Naive thymus-derived CD4-positive, alpha-beta T cell (primary cell): Measurements from ENCODE around the gene NEK11. TPM values are rescaled to one million over a fixed set of nuclear protein-coding genes. Genes with fewer than 3 reads are reported as not detected.
A peak's percentile ranks its signal among the peaks of the same experiment; 100 is the strongest.

Experiments
- ATAC-seq: fragments of 150-1000 bp; cut with Tn5 transposase; 2 replicates; pipeline ENCODE4 v1.10.0; 2021; ENCODE audit warnings: mild to moderate bottlenecking, moderate library complexity
- CTCF ChIA-PET: fragments of 350-600 bp; sonication (Branson Sonifier 250); formaldehyde crosslinking; loops from one replicate; lab custom pipeline; 2021; ENCODE audit warnings: antibody characterized with exemption; lab: Charles Lee
- POLR2A ChIA-PET: fragments of 350-600 bp; sonication (Branson Sonifier 250); formaldehyde crosslinking; loops from one replicate; lab custom pipeline; 2021; ENCODE audit warnings: antibody characterized with exemption, inconsistent platforms; lab: Charles Lee
- DNase-seq, 9 donors: peaks; one replicate each; pipeline versions ENCODE4 v3.0.0 to v3.0.0-alpha.2; 2020 to 2022; ENCODE audit warnings: mixed read lengths in 1 of 9
- H3K27ac ChIP-seq: one replicate; pipeline ENCODE4 v1.7.0; 2013; ENCODE audit warnings: mild to moderate bottlenecking, low read depth, low read length, moderate library complexity
- H3K27me3 ChIP-seq, 2 donors: one replicate each; pipeline ENCODE4 v1.7.0; 2013; ENCODE audit warnings: low read length in 2 of 2, mild to moderate bottlenecking in 2 of 2, moderate library complexity in 2 of 2; ENCODE audit not compliant: control insufficient read depth in 2 of 2, insufficient read depth in 2 of 2
- H3K36me3 ChIP-seq, 3 experiments: 1 replicate in 2 of 3; 2 replicates in 1 of 3; pipeline ENCODE4 v1.7.0; 2013; ENCODE audit warnings: low read length in 3 of 3, mild to moderate bottlenecking in 3 of 3, moderate library complexity in 1 of 3; ENCODE audit not compliant: insufficient read depth in 3 of 3, control insufficient read depth in 2 of 3
- H3K4me1 ChIP-seq, 2 donors: one replicate each; pipeline ENCODE4 v1.7.0; 2013; ENCODE audit warnings: low read length in 2 of 2, mild to moderate bottlenecking in 2 of 2, moderate library complexity in 1 of 2; ENCODE audit not compliant: control insufficient read depth in 2 of 2, insufficient read depth in 2 of 2
- H3K4me3 ChIP-seq: 2 replicates; pipeline ENCODE4 v1.7.0; 2013; ENCODE audit warnings: mild to moderate bottlenecking, low read length
- H3K9me3 ChIP-seq, 3 experiments: 1 replicate in 2 of 3; 2 replicates in 1 of 3; pipeline ENCODE4 v1.7.0; 2013; ENCODE audit warnings: low read length in 3 of 3; ENCODE audit not compliant: control insufficient read depth in 2 of 3
- H3K27ac Mint-ChIP-seq, 9 donors: one replicate each; pipeline ENCODE4 v1.8.0; 2020 to 2022; ENCODE audit warnings: mixed read lengths in 9 of 9, mild to moderate bottlenecking in 8 of 9, moderate library complexity in 5 of 9, inconsistent platforms in 2 of 9
- H3K27me3 Mint-ChIP-seq, 5 donors: one replicate each; pipeline ENCODE4 v1.8.0; 2021 to 2022; ENCODE audit warnings: mixed read lengths in 5 of 5, mild to moderate bottlenecking in 1 of 5
- H3K36me3 Mint-ChIP-seq, 5 donors: one replicate each; pipeline ENCODE4 v1.8.0; 2020 to 2022; ENCODE audit warnings: mixed read lengths in 5 of 5, mild to moderate bottlenecking in 3 of 5, inconsistent platforms in 1 of 5
- H3K4me1 Mint-ChIP-seq, 7 donors: one replicate each; pipeline ENCODE4 v1.8.0; 2020 to 2022; ENCODE audit warnings: mixed read lengths in 7 of 7, mild to moderate bottlenecking in 3 of 7, inconsistent platforms in 1 of 7
- H3K4me3 Mint-ChIP-seq, 10 donors: one replicate each; pipeline ENCODE4 v1.8.0; 2020 to 2022; ENCODE audit warnings: mild to moderate bottlenecking in 10 of 10, mixed read lengths in 10 of 10, moderate library complexity in 6 of 10, inconsistent platforms in 2 of 10
- H3K9me3 Mint-ChIP-seq, 11 donors: one replicate each; pipeline ENCODE4 v1.8.0; 2020 to 2022; ENCODE audit warnings: mixed read lengths in 11 of 11, mild to moderate bottlenecking in 4 of 11, inconsistent platforms in 1 of 11, moderate library complexity in 1 of 11
- intact Hi-C, 2 donors: fragments of 100-400 bp; cut with micrococcal nuclease; formaldehyde crosslinking; loops; one replicate each; pipeline ENCODE4 v1.15.1; 2023
- polyA plus RNA-seq, 2 donors: library from polyadenylated mRNA; unstranded; fragments of 300-500 nt; fragmentation: Illumina TruSeq; gene quantifications; one replicate each; pipeline ENCODE4 v1.2.3, GENCODE V29; 2021
- total RNA-seq, 6 experiments: library from RNA in 5 of 6; stranded (reverse) in 5 of 6; gene quantifications; 1 replicate in 5 of 6; 2 replicates in 1 of 6; pipeline ENCODE4 v1.2.3 and lab custom pipeline; 2021 to 2026

Gene NEK11
- total and polyA plus RNA-seq, 7 experiments from 2014 or later: 1.5 to 9.0 (median 4.4) TPM

DNA sequence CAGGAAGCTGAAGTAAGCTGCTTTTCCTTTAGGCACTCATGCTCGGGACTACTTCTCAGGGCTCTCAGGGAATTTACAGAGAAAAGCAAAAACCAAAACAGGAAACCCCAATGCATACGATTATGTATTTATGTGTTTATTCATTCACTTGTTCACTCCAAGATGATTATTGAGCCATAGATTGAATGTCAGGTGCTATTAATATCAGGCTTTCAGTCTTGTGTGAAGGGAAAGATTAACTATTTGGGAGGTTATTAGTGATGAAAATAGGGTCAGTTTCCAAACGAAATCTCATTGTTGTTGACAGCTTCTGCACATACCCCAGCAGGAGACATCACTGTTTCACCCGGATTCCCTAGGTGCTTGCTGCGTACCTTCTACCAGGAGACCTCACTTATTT, 135.8 kb downstream of the NEK11 start:
- Histone ChIP-seq H3K27me3 (peaks cover 0 to 3% of the 10 kb centered on the region in 2 donors), H3K27ac (no peak overlapping the region), H3K36me3 (no peaks in the 10 kb centered on the region), H3K4me1 (no peaks in the 10 kb centered on the region), H3K9me3 (no peaks in the 10 kb centered on the region), H3K4me3 (no peak overlapping the region)
- ChIA-PET POLR2A (no interaction called here), CTCF (no interaction called here)
- Mint-ChIP-seq H3K27me3 (peaks cover 0 to 10% (median 0%) of the 10 kb centered on the region in 5 donors), H3K36me3 (no peaks in the 10 kb centered on the region), H3K9me3 (no peaks in the 10 kb centered on the region), H3K27ac (no peak overlapping the region), H3K4me1 (peaks cover 0 to 2% (median 0%) of the 10 kb centered on the region in 7 donors), H3K4me3 (no peak overlapping the region)
- intact Hi-C loops: no loop called here
- no peak for ATAC-seq
- DNase-seq: no peak

DNA sequence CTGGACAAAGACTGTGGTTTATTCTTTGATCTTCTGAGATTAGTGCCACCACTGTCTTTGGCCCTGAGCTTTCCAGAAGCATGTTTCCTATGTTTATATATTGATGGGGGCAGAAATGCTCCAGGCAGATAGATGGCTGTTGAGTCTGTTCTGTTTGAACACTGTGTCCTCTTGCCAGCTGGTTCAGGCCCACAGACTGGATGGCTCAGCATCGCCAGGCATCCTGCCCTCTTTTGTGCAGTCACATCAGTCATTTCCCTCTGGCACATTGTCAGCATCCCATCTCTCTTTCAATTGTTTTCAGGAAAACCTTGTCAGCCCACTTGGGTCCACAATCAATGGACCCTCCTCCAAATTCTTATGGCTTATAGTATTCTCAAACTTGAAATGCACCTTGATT, 141.2 kb downstream of the NEK11 start:
- Mint-ChIP-seq H3K4me1 (no peaks in the 10 kb centered on the region), H3K9me3 (no peaks in the 10 kb centered on the region), H3K4me3 (no peak overlapping the region), H3K27ac (no peak overlapping the region), H3K36me3 (peaks cover 0 to 4% (median 0%) of the 10 kb centered on the region in 5 donors), H3K27me3 (peaks cover 0 to 3% (median 0%) of the 10 kb centered on the region in 5 donors)
- Histone ChIP-seq H3K9me3 (no peaks in the 10 kb centered on the region), H3K4me1 (no peaks in the 10 kb centered on the region), H3K27ac (no peak overlapping the region), H3K27me3 (peaks cover 0 to 3% of the 10 kb centered on the region in 2 donors), H3K4me3 (no peak overlapping the region), H3K36me3 (no peaks in the 10 kb centered on the region)
- intact Hi-C loops: no loop called here
- DNase-seq (no peak), ATAC-seq (no peak)
- ChIA-PET POLR2A (no interaction called here), CTCF (no interaction called here)

DNA sequence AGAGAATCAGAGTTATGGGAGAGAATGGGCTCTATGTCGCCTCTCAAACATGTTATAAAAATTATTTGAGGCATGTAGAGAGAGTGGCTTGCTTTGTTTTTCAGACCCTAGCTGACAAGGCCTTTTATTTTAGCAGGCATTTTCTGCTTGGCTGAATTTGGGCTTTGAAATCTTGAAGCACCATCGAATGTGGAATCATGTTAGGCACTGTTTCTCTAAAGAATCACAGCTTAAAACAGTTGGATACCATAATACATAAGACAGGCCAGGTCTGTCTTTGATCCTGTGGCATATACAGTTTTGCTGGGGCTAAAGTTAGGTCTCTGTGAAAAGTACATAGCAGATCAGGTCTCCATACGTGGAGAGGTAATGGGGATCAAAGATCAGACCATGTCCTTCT, 142.7 kb downstream of the NEK11 start:
- intact Hi-C loops: no loop called here
- Histone ChIP-seq H3K27me3 (no peaks in the 10 kb centered on the region), H3K4me3 (no peak overlapping the region), H3K4me1 (no peaks in the 10 kb centered on the region), H3K36me3 (no peaks in the 10 kb centered on the region), H3K27ac (no peak overlapping the region), H3K9me3 (no peaks in the 10 kb centered on the region)
- H3K4me3 Mint-ChIP-seq: no peak overlapping the region
- ATAC-seq (no peak), DNase-seq (no peak)
- H3K9me3 Mint-ChIP-seq: peaks cover 0 to 2% (median 0%) of the 10 kb centered on the region in 11 donors
- peaks cover under 1 to 9% (median 4%) of the 10 kb centered on the region in 7 donors for H3K4me1 Mint-ChIP-seq
- ChIA-PET CTCF (no interaction called here), POLR2A (no interaction called here)
- H3K36me3 Mint-ChIP-seq: peaks cover 0 to 4% (median 0%) of the 10 kb centered on the region in 5 donors
- H3K27ac Mint-ChIP-seq: no peak overlapping the region
- H3K27me3 Mint-ChIP-seq: peaks cover 0 to 2% (median 0%) of the 10 kb centered on the region in 5 donors

DNA sequence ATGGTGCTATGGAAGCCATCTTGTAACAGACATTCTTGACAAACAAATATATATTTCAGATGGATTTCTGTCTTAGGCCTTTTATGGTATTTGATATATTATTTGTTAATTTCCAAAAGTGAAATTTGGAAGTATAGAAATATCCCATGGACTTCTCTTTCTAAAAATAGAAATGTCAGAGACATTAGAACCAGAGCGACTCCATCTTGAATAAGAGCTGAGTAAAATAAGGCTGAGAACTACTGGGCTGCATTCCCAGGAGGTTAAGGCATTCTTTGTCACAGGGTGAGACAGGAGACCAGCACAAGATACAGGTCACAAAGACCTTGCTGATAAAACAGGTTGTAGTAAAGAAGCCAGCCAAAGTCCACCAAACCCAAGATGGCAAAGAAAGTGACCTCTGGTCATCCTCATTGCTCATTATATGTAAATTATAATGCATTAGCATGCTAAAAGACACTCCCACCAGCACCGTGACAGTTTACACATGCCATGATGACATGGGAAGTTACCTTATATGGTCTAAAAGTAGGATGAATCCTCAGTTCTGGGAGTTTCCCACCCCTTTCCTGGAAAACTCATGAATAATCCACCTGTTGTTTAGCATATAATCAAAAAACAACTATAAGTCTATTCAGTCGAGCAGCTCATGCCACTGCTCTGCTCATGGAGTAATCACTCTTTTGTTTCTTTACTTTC, 146.0 kb downstream of the NEK11 start:
- CTCF ChIA-PET: no interaction called here
- intact Hi-C loops: no loop called here
- peaks cover 0 to 2% (median 0%) of the 10 kb centered on the region in 11 donors for H3K9me3 Mint-ChIP-seq

DNA sequence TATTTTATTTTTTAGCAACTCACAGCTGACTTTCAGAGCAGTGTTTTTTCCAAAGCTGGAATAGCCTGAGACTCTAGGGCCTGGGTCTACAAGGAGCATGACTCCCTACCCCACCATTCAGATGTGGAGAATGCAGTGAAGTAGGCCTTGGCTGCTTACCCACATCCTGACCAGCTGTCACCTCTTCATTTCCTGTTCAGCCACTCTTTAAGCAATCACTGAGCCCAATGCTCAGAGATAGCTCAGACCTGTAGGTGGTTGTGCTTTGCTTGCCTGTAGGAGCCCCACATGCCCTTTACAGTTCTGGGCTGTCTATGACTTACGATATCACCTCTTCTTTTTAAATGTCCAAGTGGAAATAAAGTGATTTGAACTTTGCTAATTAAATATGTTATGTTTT, 148.1 kb downstream of the NEK11 start:
- no peaks in the 10 kb centered on the region for H3K36me3 ChIP-seq
- no peak overlapping the region for H3K27ac ChIP-seq
- H3K4me3 ChIP-seq: no peak overlapping the region
- no peaks in the 10 kb centered on the region for H3K9me3 ChIP-seq
- H3K27me3 Mint-ChIP-seq: no peaks in the 10 kb centered on the region
- peak; percentile 74 for ATAC-seq
- intact Hi-C loops: no loop called here
- CTCF ChIA-PET: no interaction called here
- no peaks in the 10 kb centered on the region for H3K27me3 ChIP-seq
- H3K9me3 Mint-ChIP-seq: peaks cover 0 to 3% (median 0%) of the 10 kb centered on the region in 11 donors
- peaks cover 10 to 25% (median 17%) of the 10 kb centered on the region in 7 donors for H3K4me1 Mint-ChIP-seq
- DNase-seq: peak in 6 of 9 donors; percentile 3 to 22 (median 17)
- POLR2A ChIA-PET: no interaction called here
- peaks cover 0 to 7% (median 0%) of the 10 kb centered on the region in 5 donors for H3K36me3 Mint-ChIP-seq
- H3K4me1 ChIP-seq: peaks cover 0 to 8% of the 10 kb centered on the region in 2 donors
- peak overlapping the region in 4 of 10 donors; percentile 17 to 42 (median 28) for H3K4me3 Mint-ChIP-seq
- H3K27ac Mint-ChIP-seq: peak overlapping the region in 5 of 9 donors; percentile 21 to 78 (median 43)

More for the DNA sequence above, 146.0 kb downstream of the NEK11 start:
- ATAC-seq (no peak), DNase-seq (no peak)
- POLR2A ChIA-PET: no interaction called here
- no peaks in the 10 kb centered on the region for H3K27me3 ChIP-seq
- Mint-ChIP-seq H3K27me3 (no peaks in the 10 kb centered on the region), H3K36me3 (peaks cover 0 to 4% (median 0%) of the 10 kb centered on the region in 5 donors), H3K4me3 (no peak overlapping the region), H3K4me1 (peaks cover 10 to 25% (median 17%) of the 10 kb centered on the region in 7 donors), H3K27ac (no peak overlapping the region)
- H3K36me3 ChIP-seq: no peaks in the 10 kb centered on the region
- peaks cover 0 to 8% of the 10 kb centered on the region in 2 donors for H3K4me1 ChIP-seq
- H3K4me3 ChIP-seq: no peak overlapping the region
- no peaks in the 10 kb centered on the region for H3K9me3 ChIP-seq
- H3K27ac ChIP-seq: no peak overlapping the region

DNA sequence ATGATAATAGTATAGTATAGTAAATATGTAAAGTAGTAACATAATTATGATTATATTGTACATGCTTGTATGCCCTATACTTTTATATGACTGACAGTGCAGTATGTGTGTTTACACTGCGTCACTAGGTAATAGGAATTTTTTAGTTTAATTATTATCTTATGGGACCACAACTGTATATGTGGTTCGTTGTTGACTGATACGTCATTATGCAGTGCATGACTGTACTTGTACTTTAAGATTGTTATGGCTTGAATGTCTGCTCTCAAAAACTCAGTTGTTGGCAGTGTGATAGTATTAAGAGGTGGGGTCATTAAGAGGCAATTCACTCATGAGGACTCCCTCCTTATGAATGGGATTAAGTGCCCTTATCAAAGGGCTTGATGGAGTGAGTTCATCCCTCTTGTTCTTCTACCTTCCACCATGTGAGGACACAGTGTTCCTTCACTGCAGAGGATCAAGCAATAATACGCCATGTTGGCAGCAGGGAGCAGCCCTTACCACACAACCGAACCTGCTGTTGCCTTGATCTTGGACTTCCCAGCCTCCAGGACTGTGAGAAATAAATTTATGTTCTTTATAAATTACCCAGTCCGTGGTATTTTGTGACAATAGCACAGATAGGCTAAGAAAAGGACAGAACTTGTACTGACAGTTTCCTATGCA, 152.2 kb downstream of the NEK11 start:
- H3K27ac ChIP-seq: no peak overlapping the region
- ChIA-PET CTCF (no interaction called here), POLR2A (no interaction called here)
- ATAC-seq (no peak), DNase-seq (no peak)
- peaks cover 6 to 20% (median 13%) of the 10 kb centered on the region in 7 donors for H3K4me1 Mint-ChIP-seq
- intact Hi-C loops: no loop called here
- H3K36me3 ChIP-seq: no peaks in the 10 kb centered on the region
- peaks cover 0 to 10% (median 6%) of the 10 kb centered on the region in 5 donors for H3K36me3 Mint-ChIP-seq
- H3K4me3 ChIP-seq: no peak overlapping the region
- peaks cover 0 to 15% (median 2%) of the 10 kb centered on the region in 11 donors for H3K9me3 Mint-ChIP-seq
- H3K4me1 ChIP-seq: peaks cover 0 to 8% of the 10 kb centered on the region in 2 donors
- no peak overlapping the region for H3K27ac Mint-ChIP-seq
- no peaks in the 10 kb centered on the region for H3K27me3 ChIP-seq
- H3K4me3 Mint-ChIP-seq: no peak overlapping the region
- no peaks in the 10 kb centered on the region for H3K27me3 Mint-ChIP-seq
- H3K9me3 ChIP-seq: no peaks in the 10 kb centered on the region
